Spleen (tissue), 7 donors: ENCODE measurements around the gene KRT39.

ENCODE experiments used
- POLR2A ChIP-seq, 3 donors: fragments of 450-650 bp; IDR thresholded peaks; one replicate each; pipeline ENCODE4 v1.5.1; 2017; ENCODE audit warnings: antibody characterized with exemption in 3 of 3, mild to moderate bottlenecking in 1 of 3
- POLR2AphosphoS5 ChIP-seq, 3 donors: sonication (generic); formaldehyde crosslinking; IDR thresholded peaks; one replicate each; pipeline ENCODE4 v1.5.1; 2017; ENCODE audit warnings: antibody characterized with exemption in 3 of 3
- TF ChIP-seq, protein P1 (sequence below), 11 experiments: fragments of 200-600 bp in 7 of 11; fragments of 450-650 bp in 4 of 11; sonication (generic) in 4 of 11; IDR thresholded peaks in 8 of 11; conservative IDR thresholded peaks in 3 of 11; 1 replicate in 7 of 11; 2 replicates in 4 of 11; pipeline versions ENCODE4 v1.4.0 to v1.8.0; 2016 to 2021; ENCODE audit warnings: antibody characterized with exemption in 11 of 11, inconsistent platforms in 4 of 11, mild to moderate bottlenecking in 1 of 11
- donor health status: DM: no; HTN: no; CAD: no; lungs with moderate emphysema.
- donor health status: DM: no; HTN: no; CAD: no.
- donor health status: DM: no; HTN: no; CAD: no.

- TF ChIP-seq, protein P1, sequence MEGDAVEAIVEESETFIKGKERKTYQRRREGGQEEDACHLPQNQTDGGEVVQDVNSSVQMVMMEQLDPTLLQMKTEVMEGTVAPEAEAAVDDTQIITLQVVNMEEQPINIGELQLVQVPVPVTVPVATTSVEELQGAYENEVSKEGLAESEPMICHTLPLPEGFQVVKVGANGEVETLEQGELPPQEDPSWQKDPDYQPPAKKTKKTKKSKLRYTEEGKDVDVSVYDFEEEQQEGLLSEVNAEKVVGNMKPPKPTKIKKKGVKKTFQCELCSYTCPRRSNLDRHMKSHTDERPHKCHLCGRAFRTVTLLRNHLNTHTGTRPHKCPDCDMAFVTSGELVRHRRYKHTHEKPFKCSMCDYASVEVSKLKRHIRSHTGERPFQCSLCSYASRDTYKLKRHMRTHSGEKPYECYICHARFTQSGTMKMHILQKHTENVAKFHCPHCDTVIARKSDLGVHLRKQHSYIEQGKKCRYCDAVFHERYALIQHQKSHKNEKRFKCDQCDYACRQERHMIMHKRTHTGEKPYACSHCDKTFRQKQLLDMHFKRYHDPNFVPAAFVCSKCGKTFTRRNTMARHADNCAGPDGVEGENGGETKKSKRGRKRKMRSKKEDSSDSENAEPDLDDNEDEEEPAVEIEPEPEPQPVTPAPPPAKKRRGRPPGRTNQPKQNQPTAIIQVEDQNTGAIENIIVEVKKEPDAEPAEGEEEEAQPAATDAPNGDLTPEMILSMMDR (IDR thresholded peaks at IDR 0.05 in 8 of 11, conservative IDR thresholded peaks at IDR 0.05 in 3 of 11) = no peak
- TF ChIP-seq POLR2A (IDR thresholded peaks at IDR 0.05) (no peak), POLR2AphosphoS5 (IDR thresholded peaks at IDR 0.05) (no peak)
These were observed 45.8 kb upstream of the KRT39 start for GRCh38 chr17:41012326-41013120.
